ENCODE data around the gene ZFPL1. TPM values are rescaled to one million over a fixed set of nuclear protein-coding genes. Genes with fewer than 3 reads are reported as not detected.

The ZFPL1 gene
- 52.3 and 67.3 TPM in 2 replicates for total RNA-seq

GRCh38 chr11:65083834-65084597, at the start of gene ZFPL1, which contains the start of gene CDCA5:
TSS of gene ZFPL1 (plus strand) at chr11:65084222. CDS start at chr11:65084699, 477 bp downstream.
TSS of gene CDCA5 (minus strand) at chr11:65084040. CDS start at chr11:65083978, 62 bp downstream.

GRCh38 chr11:65040847-65041622, 43.0 kb upstream of the ZFPL1 start, which contains the start of gene SAC3D1:
TSS of gene SAC3D1 (plus strand) at chr11:65041210. CDS start at chr11:65041293, 83 bp downstream.

GRCh38 chr11:65058419-65059054, 25.5 kb upstream of the ZFPL1 start, which contains the start of gene NAALADL1:
TSS of gene NAALADL1 (minus strand) at chr11:65058553. CDS start at chr11:65058521, 32 bp downstream.

DNA sequence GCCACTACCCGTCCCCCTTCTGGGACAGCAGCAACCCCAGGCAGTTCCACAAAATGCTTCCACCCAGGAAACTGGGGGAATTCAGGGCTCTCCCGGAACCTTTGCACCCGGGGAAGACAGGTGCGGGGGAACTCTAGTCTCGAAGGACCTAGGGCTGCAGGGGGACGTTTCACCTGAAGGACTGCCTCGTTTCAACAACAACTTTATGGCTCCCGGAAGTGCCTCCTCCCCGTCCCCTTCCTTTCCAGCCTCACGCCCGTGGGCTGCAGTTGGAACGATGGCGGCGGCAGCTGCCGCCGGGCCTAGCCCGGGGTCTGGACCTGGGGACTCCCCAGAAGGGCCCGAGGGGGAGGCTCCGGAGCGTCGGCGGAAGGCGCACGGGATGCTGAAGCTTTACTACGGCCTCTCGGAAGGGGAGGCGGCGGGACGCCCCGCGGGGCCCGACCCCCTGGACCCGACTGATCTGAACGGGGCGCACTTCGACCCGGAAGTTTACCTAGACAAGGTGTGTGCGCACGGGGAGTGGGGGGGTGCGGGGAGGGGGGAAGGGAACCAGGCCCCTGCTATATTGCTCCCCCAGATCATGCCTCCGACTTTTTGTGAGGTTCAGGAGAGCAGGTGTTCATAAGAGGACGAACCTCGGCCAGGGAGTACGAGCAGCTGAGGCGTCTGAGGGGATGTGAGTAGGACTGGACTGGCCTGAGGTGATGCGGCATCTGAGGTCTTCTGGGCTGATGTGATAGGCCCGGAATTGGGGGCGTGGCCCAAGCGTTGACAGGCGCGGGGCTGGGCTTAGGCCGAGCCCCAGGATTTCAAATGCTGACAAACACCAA, 12.2 kb downstream of the ZFPL1 start, which contains the start of gene VPS51:
Gene VPS51 (plus strand): TSS at position 241 of the 833 bp plus-strand sequence. CDS start 37 bp downstream, at position 278.

DNA sequence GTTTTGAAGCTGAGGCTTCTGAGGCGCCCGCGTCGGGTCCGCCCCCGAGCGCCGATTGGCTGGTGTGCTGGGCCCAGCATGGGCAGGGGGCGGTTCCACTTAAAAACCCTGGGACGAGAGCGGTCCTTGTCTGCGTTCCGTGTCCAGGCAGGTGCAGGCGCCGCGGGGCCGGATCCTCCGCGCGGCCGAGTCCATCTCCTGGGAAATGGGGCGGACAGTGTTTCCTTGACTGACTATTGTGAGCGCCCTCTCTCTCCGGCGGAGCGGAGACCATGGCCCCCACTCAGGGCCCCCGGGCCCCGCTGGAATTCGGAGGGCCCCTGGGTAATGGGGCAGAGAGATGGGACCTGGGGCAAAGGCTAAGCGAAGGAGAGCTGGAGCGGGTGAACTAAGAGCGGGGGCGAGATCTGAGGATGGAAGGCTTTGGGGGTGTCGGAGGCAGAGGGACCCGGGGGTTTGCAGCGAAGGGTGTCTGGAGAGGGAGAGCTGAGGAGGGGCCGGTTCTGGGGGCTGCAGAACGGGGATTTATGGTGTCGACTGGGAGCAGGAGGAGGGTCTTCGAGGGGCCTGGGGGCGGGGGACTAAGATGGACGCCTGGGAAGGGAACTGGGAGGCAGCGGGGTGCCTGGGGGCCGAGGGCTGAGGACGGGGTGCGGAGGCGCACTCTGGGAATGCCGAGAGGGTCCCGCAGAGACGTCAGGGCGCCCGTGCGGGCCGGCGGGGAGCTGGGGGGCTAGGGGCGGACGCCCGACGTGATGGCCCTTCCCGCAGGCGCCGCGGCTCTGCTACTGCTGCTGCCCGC, 27.9 kb downstream of the ZFPL1 start, which contains the start of gene TM7SF2:
Gene TM7SF2 (plus strand): TSS at position 129 of the 802 bp plus-strand sequence. CDS start 144 bp downstream, at position 273.

GRCh38 chr11:65117206-65118096, 33.4 kb downstream of the ZFPL1 start, which contains the start of gene ZNHIT2:
TSS of gene ZNHIT2 (minus strand) at chr11:65117701. CDS start at chr11:65117653, 48 bp downstream.

GRCh38 chr11:65121865-65122696, 38.1 kb downstream of the ZFPL1 start, which contains the start of the genes FAU and MRPL49:
TSS of gene FAU (minus strand) at chr11:65122134. CDS start at chr11:65121813, 321 bp downstream.
TSS of gene MRPL49 (plus strand) at chr11:65122321. CDS start at chr11:65122347, 26 bp downstream.

GRCh38 chr11:65134240-65134951, 50.4 kb downstream of the ZFPL1 start, which contains the start of gene SYVN1:
TSS of gene SYVN1 (minus strand) at chr11:65134519. CDS start at chr11:65133601, 918 bp downstream.

Other genes starting within 250 kb of the ZFPL1 start
- under 0.01 TPM in 1 of 2 replicates, not detected in the other for gene CDC42BPG, start 239.6 kb upstream of the ZFPL1 start, total RNA-seq
- 63.7 and 84.1 TPM in 2 replicates for gene EHD1, start 205.6 kb upstream of the ZFPL1 start, total RNA-seq
- gene ATG2A, start 167.0 kb upstream of the ZFPL1 start, total RNA-seq = 13.2 and 18.1 TPM in 2 replicates
- 24.9 and 27.9 TPM in 2 replicates for gene PPP2R5B, start 159.5 kb upstream of the ZFPL1 start, total RNA-seq
- gene GPHA2, start 148.3 kb upstream of the ZFPL1 start, total RNA-seq = 2.6 TPM in 1 of 2 replicates, not detected in the other
- not detected in 2 replicates for gene MAJIN, start 112.1 kb upstream of the ZFPL1 start, total RNA-seq
- 0.16 TPM in 1 of 2 replicates, not detected in the other for gene BATF2, start 87.3 kb upstream of the ZFPL1 start, total RNA-seq
- gene ARL2, start 70.1 kb upstream of the ZFPL1 start, total RNA-seq = 97.5 and 157 TPM in 2 replicates
- gene SNX15, start 56.8 kb upstream of the ZFPL1 start, total RNA-seq = 10.0 and 12.8 TPM in 2 replicates
- gene SAC3D1, start 43.0 kb upstream of the ZFPL1 start, total RNA-seq = 10.4 and 10.5 TPM in 2 replicates
- 19.1 and 24.6 TPM in 2 replicates for gene NAALADL1, start 25.7 kb upstream of the ZFPL1 start, total RNA-seq
- 5.8 and 15.9 TPM in 2 replicates for gene CDCA5, start 182 bp upstream of the ZFPL1 start, total RNA-seq
- gene VPS51, start 12.0 kb downstream of the ZFPL1 start, total RNA-seq = 231 and 236 TPM in 2 replicates
- gene TM7SF2, start 27.6 kb downstream of the ZFPL1 start, total RNA-seq = 10.2 and 29.6 TPM in 2 replicates
- gene ZNHIT2, start 33.5 kb downstream of the ZFPL1 start, total RNA-seq = 10.1 and 13.8 TPM in 2 replicates
- gene FAU, start 37.9 kb downstream of the ZFPL1 start, total RNA-seq = 367 and 443 TPM in 2 replicates
- gene MRPL49, start 38.1 kb downstream of the ZFPL1 start, total RNA-seq = 35.7 and 41.5 TPM in 2 replicates
- 37.7 and 49.2 TPM in 2 replicates for gene SYVN1, start 50.3 kb downstream of the ZFPL1 start, total RNA-seq
- not detected in 2 replicates for gene SPDYC, start 86.0 kb downstream of the ZFPL1 start, total RNA-seq
- gene CAPN1, start 97.7 kb downstream of the ZFPL1 start, total RNA-seq = 134 and 170 TPM in 2 replicates
- 2.7 and 5.3 TPM in 2 replicates for gene POLA2, start 177.7 kb downstream of the ZFPL1 start, total RNA-seq
- gene CDC42EP2, start 230.6 kb downstream of the ZFPL1 start, total RNA-seq = 53.5 and 69.1 TPM in 2 replicates
- gene DPF2, start 249.6 kb downstream of the ZFPL1 start, total RNA-seq = 34.7 and 38.4 TPM in 2 replicates

Measured in cardiac atrium fibroblast (primary cell).